Breast epithelium (tissue), 4 donors: ENCODE results near the gene OCA2. TPM values are rescaled to one million over a fixed set of nuclear protein-coding genes. Genes with fewer than 3 reads are reported as not detected.

Experiments used
- DNase-seq, 2 donors: peaks; one replicate each; pipeline ENCODE4 v3.0.0-alpha.2; 2019; ENCODE audit warnings: low spot score in 2 of 2
- H3K27ac ChIP-seq, 2 donors: fragments of 200-600 bp; sonication (generic) in 1 of 2; one replicate each; pipeline ENCODE4 v1.5.1; 2016 to 2019; ENCODE audit warnings: mild to moderate bottlenecking in 1 of 2
- H3K27me3 ChIP-seq, 2 donors: fragments of 200-600 bp; sonication (generic) in 1 of 2; one replicate each; pipeline versions ENCODE4 v1.5.1 to v1.6.0; 2017 to 2019; ENCODE audit warnings: control low read depth in 1 of 2, mild to moderate bottlenecking in 1 of 2
- H3K36me3 ChIP-seq: fragments of 200-600 bp; one replicate; pipeline ENCODE4 v1.5.1; 2019
- H3K4me1 ChIP-seq, 2 donors: fragments of 200-600 bp; sonication (generic); one replicate each; pipeline ENCODE4 v1.5.1; 2016 to 2019; ENCODE audit warnings: control low read depth in 1 of 2
- H3K4me3 ChIP-seq, 3 donors: fragments of 200-600 bp; sonication (generic); 1 replicate in 2 of 3; 2 replicates in 1 of 3; pipeline ENCODE4 v1.5.1; 2016 to 2019; ENCODE audit warnings: mild to moderate bottlenecking in 3 of 3, moderate library complexity in 2 of 3
- H3K9me3 ChIP-seq, 2 donors: fragments of 200-600 bp; sonication (generic) in 1 of 2; one replicate each; pipeline ENCODE4 v1.5.1; 2016 to 2019; ENCODE audit warnings: control low read depth in 1 of 2
- POLR2A ChIP-seq: fragments of 450-650 bp; IDR thresholded peaks from one replicate; pipeline ENCODE4 v1.6.1; 2016; ENCODE audit warnings: antibody characterized with exemption, mild to moderate bottlenecking, moderate library complexity
- POLR2AphosphoS5 ChIP-seq, 3 donors: sonication (generic); formaldehyde crosslinking; IDR thresholded peaks; one replicate each; pipeline ENCODE4 v1.6.1; 2017; ENCODE audit warnings: antibody characterized with exemption in 3 of 3
- intact Hi-C: fragments of 100-400 bp; cut with DNase I; formaldehyde crosslinking; loops from one replicate; pipeline ENCODE4 v1.15.1; 2023; ENCODE audit warnings: low total_unique reads
- total RNA-seq, 3 donors: library from RNA; depleted of rRNA; stranded (reverse); fragments of >200 nt; gene quantifications; one replicate each; pipeline ENCODE4 v1.1.0, GENCODE V29; 2016
- TF ChIP-seq, protein P1 (sequence below), 3 donors: fragments of 450-650 bp; IDR thresholded peaks; one replicate each; pipeline ENCODE4 v1.5.1; 2016 to 2017; ENCODE audit warnings: antibody characterized with exemption in 3 of 3, mild to moderate bottlenecking in 3 of 3, moderate library complexity in 3 of 3

Gene OCA2
- total RNA-seq, 3 donors from 2014 or later: 0.59 to 0.80 (median 0.66) TPM

DNA sequence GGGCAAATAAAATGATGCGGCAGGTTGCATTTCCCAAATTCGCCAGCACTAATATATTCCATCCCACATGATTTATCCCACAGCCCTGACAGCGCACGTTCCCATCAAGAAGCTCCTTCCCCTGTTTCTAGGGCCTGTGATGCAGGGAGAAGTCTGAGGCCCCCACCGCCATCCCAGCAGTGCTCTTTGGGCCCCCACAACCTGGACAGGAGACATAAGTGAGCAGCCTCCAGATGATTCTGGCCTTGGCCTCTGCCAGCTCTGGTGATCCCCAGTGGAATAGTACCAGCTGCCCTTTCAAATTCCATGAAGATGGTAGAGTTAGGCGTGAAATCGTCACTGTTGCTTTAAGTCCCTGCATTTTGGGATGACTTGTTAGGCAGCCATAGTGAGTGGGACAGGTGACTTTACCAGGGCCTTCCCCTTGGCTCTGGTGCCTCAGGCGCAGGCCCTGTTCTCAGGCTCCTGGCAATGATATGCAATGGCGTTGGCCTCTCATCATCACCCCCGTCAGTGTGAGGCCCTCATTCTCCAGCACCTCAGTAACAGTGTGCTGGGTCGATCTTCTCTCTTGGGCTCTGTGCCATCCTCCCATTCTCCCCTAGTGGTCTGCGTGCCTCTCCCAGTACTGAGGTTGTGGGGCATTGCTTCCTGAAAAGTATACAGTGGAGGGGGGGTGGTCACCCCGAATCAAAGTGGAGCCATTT, 263.7 kb downstream of the OCA2 start:
- Histone ChIP-seq H3K4me1 (no peaks in the 10 kb centered on the region), H3K9me3 (no peaks in the 10 kb centered on the region), H3K4me3 (no peak overlapping the region), H3K27me3 (no peaks in the 10 kb centered on the region), H3K36me3 (no peaks in the 10 kb centered on the region), H3K27ac (no peak overlapping the region)
- no peak for DNase-seq
- TF ChIP-seq, protein P1, sequence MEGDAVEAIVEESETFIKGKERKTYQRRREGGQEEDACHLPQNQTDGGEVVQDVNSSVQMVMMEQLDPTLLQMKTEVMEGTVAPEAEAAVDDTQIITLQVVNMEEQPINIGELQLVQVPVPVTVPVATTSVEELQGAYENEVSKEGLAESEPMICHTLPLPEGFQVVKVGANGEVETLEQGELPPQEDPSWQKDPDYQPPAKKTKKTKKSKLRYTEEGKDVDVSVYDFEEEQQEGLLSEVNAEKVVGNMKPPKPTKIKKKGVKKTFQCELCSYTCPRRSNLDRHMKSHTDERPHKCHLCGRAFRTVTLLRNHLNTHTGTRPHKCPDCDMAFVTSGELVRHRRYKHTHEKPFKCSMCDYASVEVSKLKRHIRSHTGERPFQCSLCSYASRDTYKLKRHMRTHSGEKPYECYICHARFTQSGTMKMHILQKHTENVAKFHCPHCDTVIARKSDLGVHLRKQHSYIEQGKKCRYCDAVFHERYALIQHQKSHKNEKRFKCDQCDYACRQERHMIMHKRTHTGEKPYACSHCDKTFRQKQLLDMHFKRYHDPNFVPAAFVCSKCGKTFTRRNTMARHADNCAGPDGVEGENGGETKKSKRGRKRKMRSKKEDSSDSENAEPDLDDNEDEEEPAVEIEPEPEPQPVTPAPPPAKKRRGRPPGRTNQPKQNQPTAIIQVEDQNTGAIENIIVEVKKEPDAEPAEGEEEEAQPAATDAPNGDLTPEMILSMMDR (IDR thresholded peaks at IDR 0.05): no peak
- TF ChIP-seq POLR2AphosphoS5 (IDR thresholded peaks at IDR 0.05) (no peak), POLR2A (no peak)
- intact Hi-C loops: no loop called here

DNA sequence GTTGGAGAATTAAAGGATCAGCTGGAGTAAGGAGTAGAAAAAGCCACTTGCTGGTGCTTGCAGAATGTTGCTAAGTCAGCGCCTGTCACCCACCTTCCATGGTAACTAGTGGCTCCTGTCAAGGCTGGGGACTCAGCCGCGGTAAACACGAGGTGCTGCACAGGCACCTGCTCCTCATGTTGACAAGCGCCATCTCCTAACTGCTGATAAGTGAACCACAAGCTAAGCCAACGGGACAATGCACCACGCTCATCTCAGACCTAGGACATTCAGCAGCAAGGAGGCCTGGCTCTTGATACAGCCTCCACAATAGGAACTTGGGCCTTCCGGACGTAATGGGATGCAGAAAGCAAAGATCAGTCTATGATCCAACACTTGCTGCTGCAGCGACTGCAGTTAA, 264.4 kb downstream of the OCA2 start:
- no peak overlapping the region for H3K27ac ChIP-seq
- no peak for DNase-seq
- H3K27me3 ChIP-seq: no peaks in the 10 kb centered on the region
- H3K9me3 ChIP-seq: no peaks in the 10 kb centered on the region
- intact Hi-C loops: no loop called here
- H3K4me1 ChIP-seq: no peaks in the 10 kb centered on the region
- no peak for TF ChIP-seq POLR2AphosphoS5 (IDR thresholded peaks at IDR 0.05)
- TF ChIP-seq POLR2A: no peak
- TF ChIP-seq, protein P1 (IDR thresholded peaks at IDR 0.05): no peak
- no peak overlapping the region for H3K4me3 ChIP-seq
- H3K36me3 ChIP-seq: no peaks in the 10 kb centered on the region

GRCh38 chr15:27833974-27834373, 265.1 kb downstream of the OCA2 start:
- H3K27ac ChIP-seq: no peak overlapping the region
- TF ChIP-seq POLR2AphosphoS5 (IDR thresholded peaks at IDR 0.05): no peak
- TF ChIP-seq, protein P1 (IDR thresholded peaks at IDR 0.05): no peak
- no peak for TF ChIP-seq POLR2A
- H3K27me3 ChIP-seq: no peaks in the 10 kb centered on the region
- no peaks in the 10 kb centered on the region for H3K36me3 ChIP-seq
- DNase-seq: no peak
- no peaks in the 10 kb centered on the region for H3K4me1 ChIP-seq
- intact Hi-C loops: no loop called here
- no peaks in the 10 kb centered on the region for H3K9me3 ChIP-seq
- H3K4me3 ChIP-seq: no peak overlapping the region

DNA sequence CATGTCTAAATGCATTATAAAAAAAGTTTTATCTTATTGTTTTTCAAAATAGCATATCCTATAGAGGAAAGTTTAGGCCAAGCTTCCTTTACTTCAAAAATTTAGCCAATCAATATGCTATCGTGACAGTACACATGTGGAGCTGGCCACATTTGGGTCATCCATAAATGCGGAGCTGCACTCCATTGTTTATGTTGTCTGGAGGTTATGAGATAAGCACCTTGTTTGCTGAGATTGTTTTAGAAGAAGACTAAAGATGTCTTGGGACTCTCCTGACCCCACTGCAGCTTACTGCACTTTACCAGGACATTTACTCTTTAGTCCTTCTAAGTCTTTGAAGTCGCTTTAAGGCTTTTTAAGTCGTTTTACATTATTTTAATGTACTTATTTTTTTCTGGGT, 265.9 kb downstream of the OCA2 start:
- intact Hi-C loops: no loop called here
- Histone ChIP-seq H3K4me3 (no peak overlapping the region), H3K4me1 (no peaks in the 10 kb centered on the region), H3K9me3 (no peaks in the 10 kb centered on the region), H3K36me3 (no peaks in the 10 kb centered on the region), H3K27ac (no peak overlapping the region), H3K27me3 (no peaks in the 10 kb centered on the region)
- TF ChIP-seq POLR2AphosphoS5 (IDR thresholded peaks at IDR 0.05) (no peak), POLR2A (no peak)
- TF ChIP-seq, protein P1 (IDR thresholded peaks at IDR 0.05): no peak
- DNase-seq: no peak

DNA sequence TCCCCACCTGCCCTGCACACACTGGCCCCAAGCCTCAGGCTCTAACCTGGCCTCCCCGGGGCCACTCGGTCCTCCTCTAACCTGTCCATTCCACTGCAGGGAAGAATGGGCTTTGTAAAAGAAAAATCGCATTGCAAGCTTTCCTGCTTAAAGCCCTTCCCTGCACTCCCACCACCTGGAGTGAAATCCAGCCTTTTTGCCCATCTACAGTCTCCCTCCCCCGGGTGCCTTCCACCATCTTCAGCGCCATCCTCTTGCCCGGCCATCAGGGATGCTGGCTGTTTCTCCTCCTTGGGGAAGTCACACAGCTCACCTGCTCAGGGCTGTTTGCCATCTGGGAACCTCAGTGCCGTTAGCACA, 266.9 kb downstream of the OCA2 start:
- H3K9me3 ChIP-seq: no peaks in the 10 kb centered on the region
- DNase-seq: no peak
- H3K27ac ChIP-seq: no peak overlapping the region
- H3K4me3 ChIP-seq: no peak overlapping the region
- H3K36me3 ChIP-seq: no peaks in the 10 kb centered on the region
- intact Hi-C loops: no loop called here
- H3K27me3 ChIP-seq: no peaks in the 10 kb centered on the region
- TF ChIP-seq POLR2AphosphoS5 (IDR thresholded peaks at IDR 0.05): no peak
- TF ChIP-seq POLR2A: no peak
- TF ChIP-seq, protein P1 (IDR thresholded peaks at IDR 0.05): no peak
- H3K4me1 ChIP-seq: no peaks in the 10 kb centered on the region
